Activated naive CD4-positive, alpha-beta T cell treated with anti-CD3 and anti-CD28 coated beads, Interleukin-2, amount 50 U/mL, for 72 hours (primary cell): ENCODE data around the gene POU2AF3. TPM values are rescaled to one million over a fixed set of nuclear protein-coding genes. Genes with fewer than 3 reads are reported as not detected.
A peak's percentile ranks its signal among the peaks of the same experiment; 100 is the strongest.
"Not testable (repeated sequence)": the region's sequence is repeated elsewhere in the genome, so short reads cannot be mapped to it uniquely, and the experiment has no call there.

ENCODE experiments used
- ATAC-seq, 2 donors: fragments of 150-1000 bp; cut with Tn5 transposase; 2 replicates each; pipeline ENCODE4 v1.10.0; 2021; ENCODE audit warnings: mild to moderate bottlenecking in 2 of 2, moderate library complexity in 2 of 2
- DNase-seq, 2 donors: peaks; one replicate each; pipeline ENCODE4 v3.0.0; 2021 to 2022; ENCODE audit warnings: low spot score in 2 of 2
- H3K27ac Mint-ChIP-seq, 2 donors: one replicate each; pipeline ENCODE4 v1.8.0; 2022; ENCODE audit warnings: mild to moderate bottlenecking in 2 of 2, mixed read lengths in 2 of 2
- H3K36me3 Mint-ChIP-seq, 2 donors: one replicate each; pipeline ENCODE4 v1.8.0; 2022; ENCODE audit warnings: mixed read lengths in 2 of 2
- H3K9me3 Mint-ChIP-seq, 2 donors: one replicate each; pipeline ENCODE4 v1.8.0; 2022; ENCODE audit warnings: mixed read lengths in 2 of 2
- total RNA-seq, 2 donors: library from RNA; stranded (reverse); gene quantifications; one replicate each; pipeline ENCODE4 v1.2.3, GENCODE V29; 2022

Gene POU2AF3
- total RNA-seq, 2 donors from 2014 or later, result not detected

DNA sequence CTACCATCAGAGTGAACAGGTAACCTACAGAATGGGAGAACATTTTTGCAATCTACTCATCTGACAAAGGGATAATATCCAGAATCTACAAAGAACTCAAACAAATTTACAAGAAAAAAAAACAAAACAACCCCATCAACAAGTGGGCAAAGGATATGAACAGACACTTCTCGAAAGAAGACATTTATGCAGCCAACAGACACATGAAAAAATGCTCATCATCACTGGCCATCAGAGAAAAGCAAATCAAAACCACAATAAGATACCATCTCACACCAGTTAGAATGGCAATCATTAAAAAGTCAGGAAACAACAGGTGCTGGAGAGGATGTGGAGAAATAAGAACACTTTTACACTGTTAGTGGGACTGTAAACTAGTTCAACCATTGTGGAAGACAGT lies 5.9 kb upstream of the POU2AF3 start:
- not testable (repeated sequence) for H3K9me3 Mint-ChIP-seq, H3K36me3 Mint-ChIP-seq, H3K27ac Mint-ChIP-seq, ATAC-seq, DNase-seq

DNA sequence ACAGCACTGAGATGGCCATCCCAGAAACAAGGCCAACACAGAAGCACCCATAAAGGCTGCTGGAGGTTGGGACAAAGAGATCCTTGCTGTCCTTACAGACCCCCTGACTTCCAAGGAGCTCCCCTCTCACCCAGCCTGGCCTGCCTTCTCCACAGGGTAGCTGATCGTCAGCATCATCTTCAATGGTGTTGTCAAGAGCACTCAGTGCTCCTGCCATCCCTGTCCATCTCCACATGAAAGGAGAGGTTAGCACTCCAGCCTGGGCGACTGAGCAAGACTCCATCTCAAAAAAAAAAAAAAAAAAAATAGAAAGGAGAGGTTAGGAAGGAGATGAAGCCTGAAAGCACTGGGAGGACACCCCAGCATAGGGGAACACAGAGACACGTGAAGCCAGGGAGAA lies 2.1 kb upstream of the POU2AF3 start:
- H3K9me3 Mint-ChIP-seq, result no peaks in the 10 kb centered on the region
- ATAC-seq (no peak), DNase-seq (no peak)
- H3K36me3 Mint-ChIP-seq, result peaks cover 0 to 9% of the 10 kb centered on the region in 2 donors
- no peak overlapping the region for H3K27ac Mint-ChIP-seq

DNA sequence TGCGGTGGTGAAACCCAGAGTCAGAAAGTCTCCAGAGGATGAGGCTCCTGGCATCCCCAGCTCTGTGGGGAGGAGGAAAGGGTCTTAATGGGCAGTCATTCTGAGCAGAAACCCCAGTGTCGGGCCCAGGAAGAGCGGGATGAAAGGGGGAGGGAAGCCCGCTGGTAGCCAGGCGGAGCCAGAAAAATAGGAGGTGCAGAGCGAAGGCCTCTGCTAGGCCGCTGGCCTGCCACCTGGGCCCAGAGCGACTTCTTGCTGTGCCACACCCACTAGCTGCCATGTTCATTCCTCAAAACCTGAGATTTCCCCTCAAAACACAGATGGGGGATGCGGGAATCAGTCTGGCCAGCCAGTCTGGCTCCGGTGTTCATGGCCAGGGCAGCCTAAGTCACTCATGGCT lies 650 bp upstream of the POU2AF3 start:
- H3K9me3 Mint-ChIP-seq, result no peaks in the 10 kb centered on the region
- H3K27ac Mint-ChIP-seq, result no peak overlapping the region
- peaks cover 0 to 9% of the 10 kb centered on the region in 2 donors for H3K36me3 Mint-ChIP-seq
- no peak for DNase-seq
- no peak for ATAC-seq

DNA sequence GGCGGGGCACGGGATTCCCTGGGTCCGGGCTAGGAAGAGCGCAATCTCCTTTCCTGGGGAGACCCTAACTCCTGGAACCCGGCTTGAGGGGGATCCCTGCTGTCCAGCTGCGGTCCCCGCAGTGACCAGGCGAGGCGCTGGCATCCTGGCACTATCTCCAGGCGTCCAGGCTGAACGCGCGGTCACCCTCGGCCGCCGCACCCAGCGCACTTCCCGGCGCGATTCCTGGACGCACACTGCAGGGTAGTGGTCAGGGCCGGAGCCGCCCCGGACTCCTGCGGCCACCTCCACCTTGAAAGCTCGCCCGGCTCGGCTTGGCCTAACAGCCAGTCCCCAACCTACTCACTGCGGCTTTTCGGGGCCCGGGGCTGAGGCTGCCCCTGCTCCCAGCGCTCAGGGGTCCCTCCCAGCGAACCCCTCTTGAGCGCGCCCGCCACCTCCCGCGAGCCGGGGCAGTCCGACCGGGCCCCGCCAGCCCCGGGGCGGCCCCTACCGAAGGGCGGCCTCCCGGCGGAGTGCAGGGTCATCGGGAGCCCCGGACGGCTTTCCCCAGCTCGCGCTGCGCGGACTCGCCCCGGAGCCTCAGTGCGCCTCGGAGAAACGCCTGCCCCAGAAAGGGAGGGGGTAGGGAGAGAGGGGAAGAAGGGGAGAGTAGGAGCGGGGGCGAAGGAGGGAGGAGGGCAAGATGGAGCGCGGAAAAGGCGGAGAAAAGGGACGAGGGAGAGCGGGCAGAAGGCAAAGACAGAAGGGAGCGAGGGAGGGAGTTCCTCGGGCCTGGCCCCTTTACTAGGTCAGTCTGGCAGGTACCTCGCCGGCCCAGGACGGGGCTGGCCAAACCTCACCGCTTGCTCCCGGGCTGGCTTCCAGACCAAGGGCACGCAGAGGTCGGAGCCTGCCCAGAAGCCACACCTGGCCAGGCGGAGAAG lies 1.0 kb downstream of the POU2AF3 start:
- H3K9me3 Mint-ChIP-seq, result no peaks in the 10 kb centered on the region
- DNase-seq (no peak), ATAC-seq (peak; percentile 52)
- H3K36me3 Mint-ChIP-seq, result peaks cover 0 to 9% of the 10 kb centered on the region in 2 donors
- H3K27ac Mint-ChIP-seq, result no peak overlapping the region

DNA sequence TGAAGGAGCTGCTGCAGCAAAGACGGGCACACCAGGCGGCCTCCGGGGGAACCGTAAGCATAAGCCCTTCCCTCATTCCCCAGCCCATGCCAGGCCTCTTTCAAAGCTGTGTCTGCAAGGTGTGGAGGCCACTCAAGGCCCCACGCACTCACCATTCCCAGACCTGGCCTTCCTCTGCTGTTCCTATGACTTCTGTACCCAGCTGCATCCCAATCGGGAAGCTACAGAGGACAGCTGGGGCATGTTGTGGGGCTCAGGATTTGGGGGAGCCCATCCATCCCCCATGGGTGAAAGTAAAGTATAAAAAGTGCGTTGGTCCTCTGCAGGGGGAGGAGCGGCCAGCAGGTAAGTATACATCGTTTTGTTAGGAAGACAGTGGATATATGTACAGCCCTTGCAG lies 2.2 kb downstream of the POU2AF3 start:
- peaks cover 0 to 9% of the 10 kb centered on the region in 2 donors for H3K36me3 Mint-ChIP-seq
- no peak for DNase-seq
- H3K9me3 Mint-ChIP-seq, result no peaks in the 10 kb centered on the region
- no peak overlapping the region for H3K27ac Mint-ChIP-seq
- no peak for ATAC-seq

DNA sequence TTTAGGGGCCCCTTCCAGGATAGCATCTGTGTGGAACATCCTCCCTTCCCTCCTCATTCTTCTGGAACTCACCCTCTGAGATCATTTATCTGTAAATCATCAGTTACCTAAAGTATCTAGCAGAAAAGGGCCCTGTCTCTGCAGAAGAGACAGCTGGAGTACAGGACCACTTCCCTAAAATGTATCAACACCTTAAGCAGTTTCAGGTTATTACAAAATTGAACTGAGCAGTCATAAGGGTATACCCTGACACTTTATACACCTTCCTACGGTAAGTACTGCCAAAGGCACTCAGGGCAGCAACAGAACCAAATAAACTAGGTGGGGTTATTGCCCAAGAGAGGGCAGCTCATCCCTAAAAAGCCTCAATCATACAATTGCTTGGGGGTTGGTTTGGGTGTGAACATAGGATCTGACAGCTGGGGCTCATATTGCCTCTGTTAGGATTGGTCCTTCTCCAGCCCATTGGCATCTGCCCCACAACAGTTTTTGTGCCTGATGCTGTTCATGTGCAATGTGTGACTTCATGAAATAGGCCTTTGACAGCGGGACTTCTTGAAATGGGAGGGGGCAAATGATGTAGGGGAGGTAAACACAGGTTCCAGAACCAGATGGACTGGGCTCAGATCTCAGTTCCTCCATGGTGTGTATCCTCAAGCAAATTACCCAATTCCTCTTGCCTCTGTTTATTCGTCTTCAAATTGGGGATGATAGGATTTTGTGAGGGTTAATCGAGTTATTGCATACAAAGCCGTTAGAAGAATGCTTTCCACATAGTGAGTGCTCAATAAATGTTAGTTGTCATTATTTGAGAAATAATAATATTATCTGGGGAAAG lies 2.9 kb downstream of the POU2AF3 start:
- Mint-ChIP-seq H3K9me3 (no peaks in the 10 kb centered on the region), H3K27ac (no peak overlapping the region), H3K36me3 (peaks cover 0 to 9% of the 10 kb centered on the region in 2 donors)
- ATAC-seq (no peak), DNase-seq (no peak)

DNA sequence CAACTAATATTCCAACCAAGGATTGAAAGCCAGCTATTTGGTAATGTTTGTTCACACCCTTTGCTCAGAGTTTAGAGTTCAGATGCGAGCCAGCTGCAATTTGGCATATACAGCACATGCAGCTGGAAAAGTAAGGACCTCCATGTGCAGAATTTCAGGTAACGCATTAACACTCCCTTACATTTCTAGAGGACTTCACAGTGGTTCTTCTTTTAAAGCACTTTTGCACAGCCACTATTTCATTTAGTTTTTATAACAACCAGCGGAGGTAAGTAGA lies 3.4 kb downstream of the POU2AF3 start:
- no peak for ATAC-seq
- H3K9me3 Mint-ChIP-seq, result no peaks in the 10 kb centered on the region
- no peak overlapping the region for H3K27ac Mint-ChIP-seq

DNA sequence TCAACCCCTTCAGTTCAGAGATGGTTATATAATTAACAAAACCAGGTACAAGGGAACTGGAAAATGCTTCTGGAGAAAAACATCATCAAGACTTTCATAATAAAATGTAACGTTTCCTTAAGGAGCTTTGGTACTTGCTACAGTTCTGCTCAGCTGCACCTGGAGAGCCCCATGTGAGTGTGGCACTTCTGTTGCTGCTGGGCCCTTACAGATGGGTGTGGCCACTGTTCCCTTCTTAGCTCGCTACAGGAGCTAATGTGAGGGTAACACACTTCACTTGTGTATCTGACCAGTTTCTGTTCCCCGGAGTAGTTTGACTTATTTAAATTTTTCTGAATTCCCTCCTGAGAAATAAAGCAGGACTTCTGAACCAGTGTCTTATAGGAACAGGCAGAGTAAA lies 4.0 kb downstream of the POU2AF3 start:
- DNase-seq, result no peak
- no peaks in the 10 kb centered on the region for H3K9me3 Mint-ChIP-seq
- H3K36me3 Mint-ChIP-seq, result peaks cover 0 to 9% of the 10 kb centered on the region in 2 donors
- no peak for ATAC-seq
- H3K27ac Mint-ChIP-seq, result no peak overlapping the region

More for the DNA sequence above, 3.4 kb downstream of the POU2AF3 start:
- DNase-seq, result no peak
- peaks cover 0 to 9% of the 10 kb centered on the region in 2 donors for H3K36me3 Mint-ChIP-seq

DNA sequence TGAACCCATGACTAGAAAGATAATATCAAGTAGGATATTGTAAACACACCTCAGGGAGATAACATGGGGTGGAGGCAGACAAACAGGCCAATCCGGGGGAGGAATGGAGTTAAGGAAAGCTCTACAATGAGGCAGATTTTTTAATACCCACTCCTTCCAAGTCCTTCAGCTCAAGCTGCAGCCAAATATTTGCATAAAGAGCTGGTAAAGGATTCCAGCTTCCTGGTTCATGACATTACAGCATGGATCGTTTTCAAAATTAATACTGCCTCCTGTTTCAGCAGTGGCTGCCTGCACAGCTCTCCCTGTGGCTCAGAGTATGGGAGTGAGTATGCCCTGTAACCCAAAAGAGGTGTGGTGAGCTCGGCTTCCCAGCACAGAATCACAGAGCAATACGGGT lies 5.1 kb downstream of the POU2AF3 start:
- no peaks in the 10 kb centered on the region for H3K9me3 Mint-ChIP-seq

DNA sequence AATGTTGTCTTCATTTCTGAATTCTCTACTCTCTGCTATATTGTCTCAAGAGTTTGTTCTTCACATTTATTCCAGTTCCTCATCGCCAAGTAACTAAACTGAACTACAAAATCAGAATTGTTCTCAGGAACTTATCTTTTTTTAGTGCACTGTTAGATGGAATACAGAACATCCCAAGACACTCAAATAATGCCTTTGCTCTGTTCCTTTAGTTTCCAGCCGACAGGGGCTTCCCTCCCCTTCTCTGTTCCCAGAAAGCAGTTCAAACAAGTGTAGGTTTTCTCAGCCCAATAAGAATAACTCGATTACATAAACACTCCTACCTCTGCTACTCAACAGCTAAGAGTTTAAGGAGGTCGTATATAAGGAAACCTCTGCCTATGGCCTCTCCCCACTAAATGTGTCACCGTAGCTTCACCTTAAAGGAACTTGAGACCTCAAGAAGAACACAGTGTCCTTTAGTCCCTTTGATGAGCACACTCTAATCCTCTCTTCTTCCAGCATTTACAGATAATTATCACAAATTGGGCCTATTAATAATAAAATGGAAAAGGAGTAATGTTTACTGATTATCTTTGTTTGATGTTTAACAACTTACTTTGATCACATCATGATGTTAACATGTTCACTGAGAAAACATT lies 6.9 kb downstream of the POU2AF3 start:
- DNase-seq (no peak), ATAC-seq (no peak)
- H3K9me3 Mint-ChIP-seq, result no peaks in the 10 kb centered on the region
- no peak overlapping the region for H3K27ac Mint-ChIP-seq
- peaks cover 0 to 3% of the 10 kb centered on the region in 2 donors for H3K36me3 Mint-ChIP-seq

More for the DNA sequence above, 5.1 kb downstream of the POU2AF3 start:
- Mint-ChIP-seq H3K27ac (no peak overlapping the region), H3K36me3 (peaks cover 0 to 4% of the 10 kb centered on the region in 2 donors)
- no peak for DNase-seq
- no peak for ATAC-seq

DNA sequence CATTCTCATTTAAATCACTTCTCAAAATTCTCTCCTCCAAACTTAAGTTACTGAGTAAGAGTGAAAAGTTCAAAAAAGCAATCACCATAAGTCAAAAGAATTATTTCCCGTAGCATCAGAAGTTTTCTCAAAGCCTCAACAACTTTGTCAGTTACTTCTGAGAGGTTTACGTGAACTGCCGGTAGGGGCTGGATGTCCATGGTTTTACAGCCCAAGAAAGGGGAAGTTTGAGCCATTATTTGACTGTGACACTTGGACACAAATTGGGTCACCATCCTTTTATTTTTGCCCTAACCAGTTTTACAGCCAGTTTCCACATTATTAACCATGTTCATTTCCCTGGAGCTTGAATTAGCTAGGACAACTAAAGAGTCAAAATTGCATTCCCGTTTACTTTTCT lies 7.5 kb downstream of the POU2AF3 start:
- no peaks in the 10 kb centered on the region for H3K36me3 Mint-ChIP-seq
- ATAC-seq (no peak), DNase-seq (no peak)
- no peaks in the 10 kb centered on the region for H3K9me3 Mint-ChIP-seq
- H3K27ac Mint-ChIP-seq, result no peak overlapping the region

DNA sequence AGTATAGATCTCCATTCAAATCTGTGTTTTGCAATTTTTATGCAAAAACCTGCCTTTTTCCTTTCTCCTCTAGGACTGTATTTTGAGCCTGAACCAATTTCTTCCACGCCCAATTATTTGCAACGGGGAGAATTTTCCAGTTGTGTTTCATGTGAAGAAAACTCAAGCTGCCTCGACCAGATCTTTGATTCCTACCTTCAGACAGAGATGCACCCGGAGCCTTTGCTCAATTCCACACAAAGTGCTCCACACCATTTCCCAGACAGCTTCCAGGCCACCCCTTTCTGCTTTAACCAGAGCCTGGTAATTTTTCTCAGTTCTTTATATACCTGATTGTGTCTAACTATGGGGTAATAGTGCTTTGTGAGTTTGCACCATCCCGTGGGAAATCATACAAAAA lies 8.0 kb downstream of the POU2AF3 start:
- H3K9me3 Mint-ChIP-seq, result no peaks in the 10 kb centered on the region
- H3K27ac Mint-ChIP-seq, result no peak overlapping the region
- no peak for DNase-seq
- no peaks in the 10 kb centered on the region for H3K36me3 Mint-ChIP-seq
- no peak for ATAC-seq

DNA sequence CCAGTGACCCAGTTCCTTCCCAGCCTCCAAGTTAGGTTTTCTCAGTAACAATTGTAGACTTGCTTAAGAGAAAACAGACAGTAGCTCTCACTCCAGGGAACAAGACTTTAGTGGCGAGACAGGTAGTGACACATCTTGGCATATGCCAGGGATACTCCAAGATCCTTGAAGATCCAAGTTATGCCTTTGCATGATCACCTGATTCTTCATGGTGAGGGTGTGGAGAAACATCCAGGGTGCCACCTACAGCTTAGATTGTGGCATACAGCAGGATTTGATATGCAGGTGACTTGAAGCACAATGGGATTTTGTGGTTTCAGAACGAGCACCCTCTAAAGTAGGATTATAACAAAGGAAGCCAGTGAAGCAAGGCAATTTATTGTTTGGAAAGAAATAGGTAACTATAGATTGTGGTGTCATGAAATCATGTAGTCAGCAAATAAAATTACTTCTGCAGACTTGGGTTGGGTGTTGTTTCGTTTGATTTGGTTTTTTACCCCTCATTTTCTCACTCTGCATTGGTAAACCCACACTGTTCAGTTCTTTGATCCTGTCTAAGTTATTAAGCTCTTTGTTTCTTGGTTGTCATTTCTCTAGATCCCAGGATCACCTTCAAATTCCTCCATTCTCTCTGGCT lies 9.2 kb downstream of the POU2AF3 start:
- Mint-ChIP-seq H3K36me3 (no peaks in the 10 kb centered on the region), H3K9me3 (no peaks in the 10 kb centered on the region), H3K27ac (no peak overlapping the region)
- DNase-seq, result no peak
- no peak for ATAC-seq

DNA sequence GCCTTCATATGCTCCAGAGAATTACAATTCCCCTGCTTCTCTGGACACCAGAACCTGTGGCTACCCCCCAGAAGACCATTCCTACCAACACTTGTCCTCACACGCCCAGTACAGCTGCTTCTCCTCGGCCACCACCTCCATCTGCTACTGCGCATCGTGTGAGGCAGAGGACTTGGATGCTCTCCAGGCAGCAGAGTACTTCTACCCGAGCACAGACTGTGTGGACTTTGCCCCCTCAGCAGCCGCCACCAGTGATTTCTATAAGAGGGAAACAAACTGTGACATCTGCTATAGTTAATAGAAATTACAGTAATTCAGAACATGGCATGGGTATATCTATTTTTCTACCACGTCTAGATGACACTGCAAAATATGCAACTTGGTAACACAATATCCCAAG lies 9.8 kb downstream of the POU2AF3 start:
- no peak for DNase-seq
- Mint-ChIP-seq H3K27ac (no peak overlapping the region), H3K36me3 (no peaks in the 10 kb centered on the region), H3K9me3 (no peaks in the 10 kb centered on the region)
- no peak for ATAC-seq

DNA sequence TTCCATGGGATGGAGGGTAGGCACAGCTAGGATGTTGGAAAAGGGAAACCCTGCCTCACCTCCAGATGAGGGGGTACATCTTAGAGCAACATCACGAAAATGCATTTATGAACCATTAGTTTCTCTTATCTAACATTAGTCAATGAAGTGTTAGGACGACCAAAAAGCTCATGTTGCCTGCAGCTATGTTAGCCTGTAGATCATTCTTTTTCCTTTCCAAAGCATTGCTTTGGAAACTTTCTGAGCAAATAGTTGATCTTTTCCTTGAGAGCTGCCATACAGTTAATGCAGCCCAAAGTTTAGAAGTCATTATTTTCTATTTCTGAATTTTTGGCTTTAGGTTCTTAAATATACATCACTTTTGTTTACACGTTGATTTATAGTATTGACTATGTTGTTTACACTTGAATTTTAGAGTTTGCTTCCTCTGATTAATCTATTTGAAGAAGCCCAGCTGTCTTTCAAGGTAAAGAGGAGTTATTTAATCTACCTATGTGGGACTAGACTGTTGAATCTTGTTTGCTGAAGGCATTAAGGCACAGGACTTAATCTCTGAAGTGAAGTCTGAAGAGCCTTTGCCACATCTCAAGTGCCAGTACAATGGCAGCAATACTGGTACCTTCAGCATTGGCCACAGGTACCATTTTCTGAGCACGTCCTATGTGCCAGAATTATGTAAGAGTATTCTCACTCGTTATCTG lies 11.0 kb downstream of the POU2AF3 start:
- peaks cover 0 to 2% of the 10 kb centered on the region in 2 donors for H3K9me3 Mint-ChIP-seq
- ATAC-seq (no peak), DNase-seq (no peak)
- no peaks in the 10 kb centered on the region for H3K36me3 Mint-ChIP-seq
- no peak overlapping the region for H3K27ac Mint-ChIP-seq

DNA sequence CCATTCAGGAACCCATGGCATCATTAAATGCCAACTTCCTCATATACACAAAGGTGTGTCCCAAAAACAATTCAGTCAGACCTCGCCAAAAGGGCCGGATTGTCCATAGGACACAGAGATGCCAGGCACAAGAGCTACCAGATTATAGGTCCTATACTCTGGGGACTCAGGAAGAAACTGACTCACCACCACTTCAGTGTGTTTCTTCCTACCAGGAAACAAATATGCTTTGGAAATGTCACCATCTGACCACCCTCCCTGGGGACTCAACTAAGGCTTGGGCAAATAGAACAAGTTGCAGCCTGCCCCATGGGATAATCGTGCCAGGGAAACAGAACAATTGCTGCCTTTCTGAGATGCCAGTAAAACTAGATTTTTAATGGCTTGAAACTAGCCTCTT lies 11.7 kb downstream of the POU2AF3 start:
- ATAC-seq (no peak), DNase-seq (no peak)
- Mint-ChIP-seq H3K36me3 (no peaks in the 10 kb centered on the region), H3K9me3 (peaks cover 0 to 4% of the 10 kb centered on the region in 2 donors), H3K27ac (no peak overlapping the region)
